Duodenal mucosa (tissue), 2 donors: ENCODE measurements around the gene GNB5.
A peak's percentile ranks its signal among the peaks of the same experiment; 100 is the strongest.

Source experiments
- H3K27ac ChIP-seq: one replicate; pipeline ENCODE4 v1.7.0; 2013; ENCODE audit warnings: low read depth, low read length
- H3K27me3 ChIP-seq, 2 donors: one replicate each; pipeline ENCODE4 v1.7.0; 2013; ENCODE audit warnings: low read length in 2 of 2, control low read depth in 1 of 2; ENCODE audit not compliant: insufficient read depth in 2 of 2, control insufficient read depth in 1 of 2
- H3K36me3 ChIP-seq, 2 donors: one replicate each; pipeline ENCODE4 v1.7.0; 2013; ENCODE audit warnings: low read length in 2 of 2, control low read depth in 1 of 2; ENCODE audit not compliant: insufficient read depth in 2 of 2, control insufficient read depth in 1 of 2
- H3K4me1 ChIP-seq, 2 donors: one replicate each; pipeline ENCODE4 v1.7.0; 2013; ENCODE audit warnings: low read length in 2 of 2, control low read depth in 1 of 2; ENCODE audit not compliant: insufficient read depth in 2 of 2, control insufficient read depth in 1 of 2
- H3K4me3 ChIP-seq, 2 donors: one replicate each; pipeline ENCODE4 v1.7.0; 2013; ENCODE audit warnings: low read length in 2 of 2, low read depth in 1 of 2
- H3K9ac ChIP-seq, 2 donors: one replicate each; pipeline ENCODE4 v1.7.0; 2013; ENCODE audit warnings: low read length in 2 of 2, low read depth in 1 of 2
- H3K9me3 ChIP-seq, 2 donors: one replicate each; pipeline ENCODE4 v1.7.0; 2013; ENCODE audit warnings: low read length in 2 of 2, control low read depth in 1 of 2; ENCODE audit not compliant: control insufficient read depth in 1 of 2

Gene GNB5

GRCh38 chr15:52146776-52147175 is 44.4 kb downstream of the GNB5 start:
- H3K4me1 ChIP-seq, result no peaks in the 10 kb centered on the region
- H3K9ac ChIP-seq, result no peak overlapping the region
- no peak overlapping the region for H3K27ac ChIP-seq
- H3K4me3 ChIP-seq, result no peak overlapping the region
- peaks cover 0 to 10% of the 10 kb centered on the region in 2 donors for H3K36me3 ChIP-seq
- H3K27me3 ChIP-seq, result no peaks in the 10 kb centered on the region
- no peaks in the 10 kb centered on the region for H3K9me3 ChIP-seq

DNA sequence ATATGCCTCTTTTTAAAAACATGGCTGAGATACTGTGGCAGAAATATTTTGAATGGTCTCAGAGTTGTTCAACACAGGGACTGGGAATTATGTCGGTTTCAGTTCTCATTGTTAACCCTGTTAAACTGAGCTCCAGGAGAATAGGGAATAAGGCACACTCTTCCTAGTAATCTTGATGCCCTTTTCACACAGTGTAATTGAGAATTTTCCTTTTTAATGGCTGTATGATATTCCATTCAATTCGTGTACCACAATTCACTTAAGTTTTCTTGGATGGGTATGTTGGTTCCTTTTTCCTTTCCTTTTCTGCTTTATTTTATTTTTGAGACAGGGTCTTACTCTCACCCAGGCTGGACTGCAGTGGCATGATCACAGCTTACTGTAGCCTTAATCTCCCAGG is 44.9 kb downstream of the GNB5 start:
- Histone ChIP-seq H3K4me1 (no peaks in the 10 kb centered on the region), H3K27me3 (no peaks in the 10 kb centered on the region), H3K27ac (no peak overlapping the region), H3K4me3 (no peak overlapping the region), H3K36me3 (peaks cover 0 to 10% of the 10 kb centered on the region in 2 donors), H3K9ac (no peak overlapping the region), H3K9me3 (no peaks in the 10 kb centered on the region)

- no peak overlapping the region for H3K4me3 ChIP-seq
These were observed 46.5 kb downstream of the GNB5 start for GRCh38 chr15:52144656-52145178.

DNA sequence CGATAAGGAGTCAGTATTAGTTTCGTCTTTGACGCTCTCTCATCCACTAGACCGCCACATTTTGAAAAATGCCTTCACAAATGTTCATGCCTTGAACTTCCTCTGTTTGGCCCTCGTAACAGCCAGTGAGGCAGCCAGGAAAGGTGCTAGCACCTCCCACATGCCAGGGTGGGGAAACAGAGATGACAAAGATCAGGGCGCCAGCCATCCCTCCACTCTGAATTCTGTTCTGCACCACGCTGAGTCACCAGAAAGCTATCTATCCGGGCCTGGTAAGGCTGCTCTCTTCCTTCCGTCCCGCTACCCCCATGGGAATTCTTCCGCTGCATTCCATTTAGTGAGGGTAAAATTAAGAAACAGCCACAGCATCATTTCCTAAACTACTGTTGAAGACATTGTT is 47.3 kb downstream of the GNB5 start:
- Histone ChIP-seq H3K36me3 (no peaks in the 10 kb centered on the region), H3K9me3 (no peaks in the 10 kb centered on the region)

More at GRCh38 chr15:52144656-52145178, 46.5 kb downstream of the GNB5 start:
- no peaks in the 10 kb centered on the region for H3K27me3 ChIP-seq
- no peak overlapping the region for H3K27ac ChIP-seq
- no peaks in the 10 kb centered on the region for H3K9me3 ChIP-seq
- H3K9ac ChIP-seq, result no peak overlapping the region
- peaks cover under 1 to 4% of the 10 kb centered on the region in 2 donors for H3K4me1 ChIP-seq
- H3K36me3 ChIP-seq, result peaks cover 0 to 6% of the 10 kb centered on the region in 2 donors

DNA sequence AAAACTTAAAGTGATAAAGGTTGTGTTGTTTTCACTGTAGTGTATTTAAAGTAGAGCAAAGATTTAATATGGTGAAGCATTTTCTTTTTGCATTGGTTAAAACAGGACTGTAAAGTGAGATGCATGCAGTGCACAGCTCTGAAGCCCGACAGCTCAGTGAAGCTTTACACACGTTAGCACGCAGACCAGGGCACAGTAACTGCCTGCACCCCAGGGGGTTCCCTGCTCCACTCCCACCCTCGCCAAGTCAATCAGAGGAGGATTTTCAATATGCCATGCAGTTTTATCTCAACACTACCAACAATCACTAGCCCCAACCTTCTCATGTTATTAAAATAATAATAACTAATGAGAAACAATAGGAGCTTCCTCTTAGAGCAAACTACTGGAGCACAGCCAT is 50.5 kb downstream of the GNB5 start:
- Histone ChIP-seq H3K36me3 (no peaks in the 10 kb centered on the region), H3K9ac (no peak overlapping the region), H3K9me3 (no peaks in the 10 kb centered on the region), H3K27ac (no peak overlapping the region), H3K4me1 (peaks cover 26 to 30% of the 10 kb centered on the region in 2 donors), H3K27me3 (no peaks in the 10 kb centered on the region), H3K4me3 (no peak overlapping the region)

More for the DNA sequence above, 47.3 kb downstream of the GNB5 start:
- no peak overlapping the region for H3K4me3 ChIP-seq
- no peak overlapping the region for H3K27ac ChIP-seq
- peaks cover 4 to 7% of the 10 kb centered on the region in 2 donors for H3K4me1 ChIP-seq
- H3K27me3 ChIP-seq, result no peaks in the 10 kb centered on the region
- H3K9ac ChIP-seq, result no peak overlapping the region

GRCh38 chr15:52139599-52140462 is 51.4 kb downstream of the GNB5 start:
- Histone ChIP-seq H3K27ac (no peak overlapping the region), H3K9ac (no peak overlapping the region), H3K27me3 (no peaks in the 10 kb centered on the region), H3K9me3 (no peaks in the 10 kb centered on the region), H3K36me3 (no peaks in the 10 kb centered on the region), H3K4me3 (no peak overlapping the region), H3K4me1 (peaks cover 34 to 38% of the 10 kb centered on the region in 2 donors)

GRCh38 chr15:52137432-52138357 is 53.5 kb downstream of the GNB5 start:
- H3K36me3 ChIP-seq, result no peaks in the 10 kb centered on the region
- H3K9me3 ChIP-seq, result no peaks in the 10 kb centered on the region
- no peaks in the 10 kb centered on the region for H3K27me3 ChIP-seq
- no peak overlapping the region for H3K9ac ChIP-seq
- H3K4me3 ChIP-seq, result no peak overlapping the region
- peaks cover 49 to 56% of the 10 kb centered on the region in 2 donors for H3K4me1 ChIP-seq
- no peak overlapping the region for H3K27ac ChIP-seq

GRCh38 chr15:52136442-52136980 is 54.7 kb downstream of the GNB5 start:
- Histone ChIP-seq H3K4me3 (no peak overlapping the region), H3K27ac (no peak overlapping the region), H3K27me3 (no peaks in the 10 kb centered on the region), H3K9me3 (no peaks in the 10 kb centered on the region), H3K4me1 (peaks cover 49 to 56% of the 10 kb centered on the region in 2 donors), H3K9ac (no peak overlapping the region), H3K36me3 (no peaks in the 10 kb centered on the region)

GRCh38 chr15:52134502-52135144 is 56.6 kb downstream of the GNB5 start:
- H3K9me3 ChIP-seq, result no peaks in the 10 kb centered on the region
- H3K27me3 ChIP-seq, result no peaks in the 10 kb centered on the region
- H3K4me1 ChIP-seq, result peaks cover 48 to 51% of the 10 kb centered on the region in 2 donors
- no peaks in the 10 kb centered on the region for H3K36me3 ChIP-seq
- H3K9ac ChIP-seq, result no peak overlapping the region
- H3K4me3 ChIP-seq, result peak overlapping the region in 1 of 2 donors; percentile 12
- H3K27ac ChIP-seq, result no peak overlapping the region
